HEK293 (cell line): ENCODE results near the gene MNX1.

Source experiments
- INSM2 ChIP-seq: fragments of 450-650 bp; formaldehyde crosslinking; IDR thresholded peaks from 2 replicates; pipeline ENCODE4 v1.5.1; 2016; ENCODE audit warnings: missing biosample characterization, missing genetic modification characterization
- KLF10 ChIP-seq: fragments of 450-650 bp; IDR thresholded peaks from 2 replicates; pipeline ENCODE4 v1.5.1; 2018; ENCODE audit warnings: missing biosample characterization, mild to moderate bottlenecking, missing genetic modification characterization
- KLF17 ChIP-seq: fragments of 450-650 bp; formaldehyde crosslinking; IDR thresholded peaks from 2 replicates; pipeline ENCODE4 v1.5.1; 2016; ENCODE audit warnings: missing biosample characterization, missing genetic modification characterization
- MZF1 ChIP-seq: fragments of 450-650 bp; formaldehyde crosslinking; IDR thresholded peaks from 2 replicates; pipeline ENCODE4 v1.5.1; 2017; ENCODE audit warnings: missing biosample characterization, missing genetic modification characterization, borderline replicate concordance
- PRDM4 ChIP-seq: fragments of 450-650 bp; formaldehyde crosslinking; IDR thresholded peaks from 2 replicates; pipeline ENCODE4 v1.5.1; 2017; ENCODE audit warnings: missing biosample characterization, missing genetic modification characterization
- TRIM28 ChIP-seq: IDR thresholded peaks from 2 replicates; pipeline ENCODE4 v1.6.1; 2011; ENCODE audit warnings: low read length, control low read depth, borderline replicate concordance
- ZBTB10 ChIP-seq: fragments of 450-650 bp; formaldehyde crosslinking; IDR thresholded peaks from 2 replicates; pipeline ENCODE4 v1.5.1; 2016; ENCODE audit warnings: missing biosample characterization, missing genetic modification characterization
- ZBTB7A ChIP-seq: fragments of 450-650 bp; formaldehyde crosslinking; IDR thresholded peaks from 2 replicates; pipeline ENCODE4 v1.5.1; 2016; ENCODE audit warnings: low read depth, missing biosample characterization, missing genetic modification characterization
- ZFHX2 ChIP-seq: fragments of 450-650 bp; formaldehyde crosslinking; conservative IDR thresholded peaks from 2 replicates; pipeline ENCODE4 v1.5.1; 2016; ENCODE audit warnings: missing biosample characterization, missing genetic modification characterization
- ZNF121 ChIP-seq: fragments of 450-650 bp; formaldehyde crosslinking; IDR thresholded peaks from 2 replicates; pipeline ENCODE4 v1.5.1; 2016; ENCODE audit warnings: missing biosample characterization, missing genetic modification characterization
- ZNF132 ChIP-seq: fragments of 450-650 bp; formaldehyde crosslinking; IDR thresholded peaks from 2 replicates; pipeline ENCODE4 v1.5.1; 2017; ENCODE audit warnings: missing biosample characterization, missing genetic modification characterization, borderline replicate concordance
- ZNF174 ChIP-seq: fragments of 450-650 bp; formaldehyde crosslinking; IDR thresholded peaks from 2 replicates; pipeline ENCODE4 v1.5.0; 2017; ENCODE audit warnings: missing biosample characterization, mild to moderate bottlenecking, missing genetic modification characterization
- ZNF175 ChIP-seq: fragments of 450-650 bp; formaldehyde crosslinking; IDR thresholded peaks from 2 replicates; pipeline ENCODE4 v1.5.1; 2016; ENCODE audit warnings: missing biosample characterization, missing genetic modification characterization
- ZNF221 ChIP-seq: fragments of 450-650 bp; formaldehyde crosslinking; IDR thresholded peaks from 2 replicates; pipeline ENCODE4 v1.5.1; 2017; ENCODE audit warnings: missing biosample characterization, missing genetic modification characterization, borderline replicate concordance
- ZNF274 ChIP-seq, 2 experiments: fragments of 200-500 bp in 1 of 2; fragments of 450-650 bp in 1 of 2; sonication (Bioruptor generic) in 1 of 2; formaldehyde crosslinking in 1 of 2; IDR thresholded peaks; 2 replicates each; pipeline versions ENCODE4 v1.5.1 to v1.6.1; 2014 to 2016; ENCODE audit warnings: borderline replicate concordance in 1 of 2, inconsistent platforms in 1 of 2, low read length in 1 of 2, missing biosample characterization in 1 of 2, missing genetic modification characterization in 1 of 2
- ZNF423 ChIP-seq: fragments of 450-650 bp; formaldehyde crosslinking; IDR thresholded peaks from 2 replicates; pipeline ENCODE4 v1.5.1; 2016; ENCODE audit warnings: missing biosample characterization, missing genetic modification characterization
- ZNF488 ChIP-seq: fragments of 450-650 bp; formaldehyde crosslinking; IDR thresholded peaks from 2 replicates; pipeline ENCODE4 v1.5.1; 2016; ENCODE audit warnings: missing biosample characterization, missing genetic modification characterization
- ZNF514 ChIP-seq: fragments of 450-650 bp; formaldehyde crosslinking; IDR thresholded peaks from 2 replicates; pipeline ENCODE4 v1.5.1; 2016; ENCODE audit warnings: missing biosample characterization, missing genetic modification characterization
- ZNF518A ChIP-seq: fragments of 450-650 bp; formaldehyde crosslinking; conservative IDR thresholded peaks from 2 replicates; pipeline ENCODE4 v1.5.1; 2016; ENCODE audit warnings: low read depth, missing biosample characterization, missing genetic modification characterization
- ZNF585B ChIP-seq: fragments of 450-650 bp; formaldehyde crosslinking; IDR thresholded peaks from 2 replicates; pipeline ENCODE4 v1.5.1; 2016; ENCODE audit warnings: missing biosample characterization, missing genetic modification characterization
- ZNF610 ChIP-seq: fragments of 450-650 bp; formaldehyde crosslinking; IDR thresholded peaks from 2 replicates; pipeline ENCODE4 v1.5.1; 2016; ENCODE audit warnings: missing biosample characterization, missing genetic modification characterization, borderline replicate concordance
- ZNF629 ChIP-seq: fragments of 450-650 bp; formaldehyde crosslinking; IDR thresholded peaks from 2 replicates; pipeline ENCODE4 v1.5.1; 2017; ENCODE audit warnings: missing biosample characterization, missing genetic modification characterization
- ZNF660 ChIP-seq: fragments of 450-650 bp; IDR thresholded peaks from 2 replicates; pipeline ENCODE4 v1.5.1; 2018; ENCODE audit warnings: missing biosample characterization, mild to moderate bottlenecking, missing genetic modification characterization
- ZNF747 ChIP-seq: fragments of 450-650 bp; formaldehyde crosslinking; IDR thresholded peaks from 2 replicates; pipeline ENCODE4 v1.5.1; 2016; ENCODE audit warnings: missing biosample characterization, missing genetic modification characterization
- ZNF776 ChIP-seq: fragments of 450-650 bp; formaldehyde crosslinking; IDR thresholded peaks from 2 replicates; pipeline ENCODE4 v1.5.0; 2017; ENCODE audit warnings: missing biosample characterization, missing genetic modification characterization, borderline replicate concordance

MNX1 gene

GRCh38 chr7:157003756-157004520, 6.5 kb downstream of the MNX1 start (continued):
- TF ChIP-seq ZBTB10 = no peak
- TF ChIP-seq ZNF776 (tag by site-specific recombination) = no peak
- TF ChIP-seq KLF17 (tag by site-specific recombination) = peak; percentile 93
- TF ChIP-seq ZNF610 (tag by site-specific recombination) = peak; percentile 29; the same call in 1 of the 2 replicates
- no peak for TF ChIP-seq ZNF174 (tag by site-specific recombination)
- peak; percentile 62; the same call in 1 of the 2 replicates for TF ChIP-seq ZNF488 (tag by site-specific recombination)
- peak; percentile 78; the same call in 1 of the 2 replicates for TF ChIP-seq KLF10 (tag by site-specific recombination)
- no peak for TF ChIP-seq ZNF518A (tag by site-specific recombination)
- TF ChIP-seq ZFHX2 (tag by site-specific recombination) = no peak
- no peak for TF ChIP-seq ZNF132 (tag by site-specific recombination)
- no peak for TF ChIP-seq ZNF221 (tag by site-specific recombination)
- no peak for TF ChIP-seq ZNF175
- no peak for TF ChIP-seq TRIM28
- TF ChIP-seq ZNF274 (IDR thresholded peaks at IDR 0.05; ENCODE audit: low read length) = no peak
- no peak for TF ChIP-seq ZNF274 (tag by site-specific recombination; IDR thresholded peaks at IDR 0.05; ENCODE audit: borderline replicate concordance)
- no peak for TF ChIP-seq ZNF747 (tag by site-specific recombination)
- TF ChIP-seq ZBTB7A (tag by site-specific recombination) = no peak
- no peak for TF ChIP-seq ZNF660
- TF ChIP-seq ZNF629 (tag by site-specific recombination) = peak; percentile 21; the same call in 1 of the 2 replicates
- no peak for TF ChIP-seq ZNF585B
- no peak for TF ChIP-seq ZNF121
- TF ChIP-seq MZF1 (tag by site-specific recombination) = no peak
- no peak for TF ChIP-seq INSM2 (tag by site-specific recombination)
- peak; percentile 93 for TF ChIP-seq ZNF423 (tag by site-specific recombination)
- TF ChIP-seq PRDM4 (tag by site-specific recombination) = peak; percentile 85
- no peak for TF ChIP-seq ZNF514 (tag by site-specific recombination)
